A673 (cell line): ENCODE results near the gene IVNS1ABP.

Experiments
- CTCF ChIP-seq: fragments of 300-800, 200-600 bp; sonication (generic); conservative IDR thresholded peaks from 2 replicates; pipeline ENCODE4 v1.5.1; 2017; ENCODE audit warnings: low read depth, mild to moderate bottlenecking, antibody characterized with exemption, low read length, moderate library complexity, mixed read lengths
- EZH2 ChIP-seq: fragments of 200-600 bp; sonication (generic); IDR thresholded peaks from 2 replicates; pipeline ENCODE4 v1.6.1; 2017; ENCODE audit warnings: borderline replicate concordance, low read depth, mild to moderate bottlenecking, mixed read lengths, antibody characterized with exemption, low read length; ENCODE audit not compliant: poor library complexity, severe bottlenecking

- TF ChIP-seq CTCF (no peak), EZH2 (no peak)
Observed at GRCh38 chr1:185258676-185259075, 58.4 kb downstream of the IVNS1ABP start.
